Hepatocyte (in vitro differentiated cells): ENCODE data around the gene FSTL3.

Experiments
- EZH2 ChIP-seq: fragments of 200-600 bp; sonication (generic); IDR thresholded peaks from 2 replicates; pipeline ENCODE4 v1.6.1; 2016; ENCODE audit warnings: antibody characterized with exemption, mild to moderate bottlenecking, borderline replicate concordance
- EZH2phosphoT487 ChIP-seq: fragments of 200-600 bp; sonication (generic); IDR thresholded peaks from one replicate; pipeline ENCODE4 v1.6.1; 2018; ENCODE audit warnings: antibody characterized with exemption, mild to moderate bottlenecking, low read depth, moderate library complexity; ENCODE audit not compliant: unreplicated experiment, severe bottlenecking
- TF ChIP-seq, protein P1 (sequence below): fragments of 200-600 bp; sonication (generic); IDR thresholded peaks from 2 replicates; pipeline ENCODE4 v1.5.1; 2016; ENCODE audit warnings: antibody characterized with exemption, mild to moderate bottlenecking; ENCODE audit not compliant: poor library complexity

DNA sequence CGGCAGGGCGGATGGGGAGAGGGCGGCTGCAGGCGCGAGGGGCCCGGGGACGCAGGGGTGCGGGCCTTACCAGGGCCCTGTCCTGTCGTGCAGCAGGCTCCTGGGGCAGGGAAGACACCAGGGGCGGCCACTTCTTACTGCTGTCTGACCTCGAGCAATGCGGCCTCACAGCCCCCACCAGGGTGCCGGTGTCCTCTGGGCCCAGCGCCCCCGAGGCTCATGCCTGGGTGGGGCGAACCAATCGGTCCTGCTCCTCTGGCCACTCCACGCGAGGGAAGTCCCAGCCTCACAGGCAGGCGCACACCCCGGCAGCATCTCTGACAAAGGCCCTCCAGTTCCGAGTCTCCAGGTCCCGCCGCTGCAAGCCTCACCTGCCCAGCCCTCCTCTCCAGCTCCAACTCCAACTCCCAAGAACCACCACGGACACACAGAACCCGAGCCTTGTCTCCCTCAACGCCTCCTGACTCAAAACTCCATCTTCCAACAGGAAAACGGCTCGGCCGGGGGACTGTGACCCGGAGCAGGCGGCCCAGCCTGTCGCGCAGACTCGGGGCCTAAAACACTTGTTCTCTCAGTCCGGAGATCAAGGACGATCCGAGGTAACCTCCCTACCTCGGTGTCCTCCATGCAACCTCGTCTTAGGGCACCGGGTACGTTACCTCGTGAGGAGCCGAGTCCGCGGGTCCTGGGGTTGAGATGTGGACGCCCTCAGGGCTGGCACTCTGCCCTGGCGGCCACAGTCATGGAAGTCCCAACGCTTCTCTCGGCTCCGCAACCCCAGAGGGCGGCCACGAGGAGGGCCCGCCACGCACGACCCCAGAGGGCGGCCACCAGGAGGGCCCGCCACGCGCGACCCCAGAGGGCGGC is 30.0 kb upstream of the FSTL3 start:
- TF ChIP-seq EZH2 (no peak), EZH2phosphoT487 (no peak)
- TF ChIP-seq, protein P1, sequence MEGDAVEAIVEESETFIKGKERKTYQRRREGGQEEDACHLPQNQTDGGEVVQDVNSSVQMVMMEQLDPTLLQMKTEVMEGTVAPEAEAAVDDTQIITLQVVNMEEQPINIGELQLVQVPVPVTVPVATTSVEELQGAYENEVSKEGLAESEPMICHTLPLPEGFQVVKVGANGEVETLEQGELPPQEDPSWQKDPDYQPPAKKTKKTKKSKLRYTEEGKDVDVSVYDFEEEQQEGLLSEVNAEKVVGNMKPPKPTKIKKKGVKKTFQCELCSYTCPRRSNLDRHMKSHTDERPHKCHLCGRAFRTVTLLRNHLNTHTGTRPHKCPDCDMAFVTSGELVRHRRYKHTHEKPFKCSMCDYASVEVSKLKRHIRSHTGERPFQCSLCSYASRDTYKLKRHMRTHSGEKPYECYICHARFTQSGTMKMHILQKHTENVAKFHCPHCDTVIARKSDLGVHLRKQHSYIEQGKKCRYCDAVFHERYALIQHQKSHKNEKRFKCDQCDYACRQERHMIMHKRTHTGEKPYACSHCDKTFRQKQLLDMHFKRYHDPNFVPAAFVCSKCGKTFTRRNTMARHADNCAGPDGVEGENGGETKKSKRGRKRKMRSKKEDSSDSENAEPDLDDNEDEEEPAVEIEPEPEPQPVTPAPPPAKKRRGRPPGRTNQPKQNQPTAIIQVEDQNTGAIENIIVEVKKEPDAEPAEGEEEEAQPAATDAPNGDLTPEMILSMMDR = no peak
